Measurements from ENCODE around the gene VPS13D. TPM values are rescaled to one million over a fixed set of nuclear protein-coding genes. Genes with fewer than 3 reads are reported as not detected.

VPS13D gene
- total RNA-seq, 2 donors from 2014 or later = 70.1 to 129 TPM

GRCh38 chr1:12475947-12476346 lies 246.1 kb downstream of the VPS13D start:
- H3K27ac ChIP-seq = peak overlapping the region; percentile 52 to 80
- no peak for ATAC-seq (ENCODE audit: insufficient number of reproducible peaks, low FRiP score, low read depth)
- H3K36me3 ChIP-seq = no peaks in the 10 kb centered on the region
- no peak for TF ChIP-seq CTCF (IDR thresholded peaks at IDR 0.05)
- peaks cover 54 to 90% of the 10 kb centered on the region in 2 donors for H3K4me1 ChIP-seq (ENCODE audit: control insufficient read depth in 1 of 2, low read depth in 2 of 2)
- H3K27me3 ChIP-seq (replicated peaks; ENCODE audit: insufficient read depth) = no peaks in the 10 kb centered on the region
- H3K9me3 ChIP-seq = no peaks in the 10 kb centered on the region
- no peak for DNase-seq (ENCODE audit: low spot score)
- H3K4me3 ChIP-seq = no peak overlapping the region

- H3K36me3 ChIP-seq = no peaks in the 10 kb centered on the region
- no peaks in the 10 kb centered on the region for H3K27me3 ChIP-seq (replicated peaks; ENCODE audit: insufficient read depth)
- peak overlapping the region; percentile 52 to 80 for H3K27ac ChIP-seq
- DNase-seq (ENCODE audit: low spot score) = no peak
- no peak for ATAC-seq (ENCODE audit: insufficient number of reproducible peaks, low FRiP score, low read depth)
- H3K9me3 ChIP-seq = no peaks in the 10 kb centered on the region
- H3K4me3 ChIP-seq = no peak overlapping the region
- no peak for TF ChIP-seq CTCF (IDR thresholded peaks at IDR 0.05)
- H3K4me1 ChIP-seq (ENCODE audit: control insufficient read depth in 1 of 2, low read depth in 2 of 2) = peaks cover 59 to 97% of the 10 kb centered on the region in 2 donors
Measured at GRCh38 chr1:12477314-12477713, 247.5 kb downstream of the VPS13D start.

- H3K4me3 ChIP-seq = no peak overlapping the region
- H3K4me1 ChIP-seq (ENCODE audit: control insufficient read depth in 1 of 2, low read depth in 2 of 2) = peaks cover 55 to 94% of the 10 kb centered on the region in 2 donors
- ATAC-seq (ENCODE audit: insufficient number of reproducible peaks, low FRiP score, low read depth) (no peak), DNase-seq (ENCODE audit: low spot score) (no peak)
- peak overlapping the region; percentile 52 to 80 for H3K27ac ChIP-seq
- H3K36me3 ChIP-seq = no peaks in the 10 kb centered on the region
- H3K9me3 ChIP-seq = no peaks in the 10 kb centered on the region
- H3K27me3 ChIP-seq (replicated peaks; ENCODE audit: insufficient read depth) = no peaks in the 10 kb centered on the region
- TF ChIP-seq CTCF (IDR thresholded peaks at IDR 0.05) = no peak
Measured at GRCh38 chr1:12477936-12478611, 248.2 kb downstream of the VPS13D start.

GRCh38 chr1:12478612-12478985 lies 248.8 kb downstream of the VPS13D start:
- no peaks in the 10 kb centered on the region for H3K9me3 ChIP-seq
- ATAC-seq (ENCODE audit: insufficient number of reproducible peaks, low FRiP score, low read depth) (no peak), DNase-seq (ENCODE audit: low spot score) (no peak)
- H3K36me3 ChIP-seq = no peaks in the 10 kb centered on the region
- H3K27ac ChIP-seq = peak overlapping the region; percentile 52 to 80
- H3K4me1 ChIP-seq (ENCODE audit: control insufficient read depth in 1 of 2, low read depth in 2 of 2) = peaks cover 51 to 94% of the 10 kb centered on the region in 2 donors
- no peak for TF ChIP-seq CTCF (IDR thresholded peaks at IDR 0.05)
- no peaks in the 10 kb centered on the region for H3K27me3 ChIP-seq (replicated peaks; ENCODE audit: insufficient read depth)
- no peak overlapping the region for H3K4me3 ChIP-seq

- Histone ChIP-seq H3K27ac (peak overlapping the region; percentile 52 to 80), H3K4me3 (no peak overlapping the region), H3K4me1 (ENCODE audit: control insufficient read depth in 1 of 2, low read depth in 2 of 2) (peaks cover 47 to 94% of the 10 kb centered on the region in 2 donors), H3K36me3 (no peaks in the 10 kb centered on the region), H3K27me3 (replicated peaks; ENCODE audit: insufficient read depth) (no peaks in the 10 kb centered on the region), H3K9me3 (no peaks in the 10 kb centered on the region)
- ATAC-seq (ENCODE audit: insufficient number of reproducible peaks, low FRiP score, low read depth) (no peak), DNase-seq (ENCODE audit: low spot score) (no peak)
- TF ChIP-seq CTCF (IDR thresholded peaks at IDR 0.05) = no peak
Measured at GRCh38 chr1:12479311-12479710, 249.5 kb downstream of the VPS13D start.

Data from thoracic aorta (tissue), 2 donors.